ENCODE data around the gene TSSK3. TPM values are rescaled to one million over a fixed set of nuclear protein-coding genes. Genes with fewer than 3 reads are reported as not detected.

The TSSK3 gene
- total and polyA plus RNA-seq, 2 experiments from 2014 or later, result not detected

DNA sequence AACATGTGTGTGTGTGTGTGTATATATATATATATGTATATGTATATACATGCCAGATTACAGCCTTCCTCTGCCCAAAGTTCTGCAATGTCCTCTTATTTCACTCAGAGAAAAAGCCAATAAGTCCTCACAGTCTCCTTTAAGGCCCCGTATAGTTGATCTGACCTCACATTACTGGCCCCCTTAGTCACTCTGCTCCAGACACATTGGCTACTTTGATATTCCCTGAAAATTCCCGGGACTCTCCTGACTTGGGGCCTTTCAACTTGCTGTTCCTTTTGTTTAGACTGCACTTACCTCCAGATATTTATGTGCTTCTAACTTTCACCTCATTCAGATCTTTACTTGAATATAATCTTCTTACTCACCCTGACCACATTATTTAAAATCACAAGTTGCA, 36.1 kb downstream of the TSSK3 start (continued):
- TF ChIP-seq, protein P1, sequence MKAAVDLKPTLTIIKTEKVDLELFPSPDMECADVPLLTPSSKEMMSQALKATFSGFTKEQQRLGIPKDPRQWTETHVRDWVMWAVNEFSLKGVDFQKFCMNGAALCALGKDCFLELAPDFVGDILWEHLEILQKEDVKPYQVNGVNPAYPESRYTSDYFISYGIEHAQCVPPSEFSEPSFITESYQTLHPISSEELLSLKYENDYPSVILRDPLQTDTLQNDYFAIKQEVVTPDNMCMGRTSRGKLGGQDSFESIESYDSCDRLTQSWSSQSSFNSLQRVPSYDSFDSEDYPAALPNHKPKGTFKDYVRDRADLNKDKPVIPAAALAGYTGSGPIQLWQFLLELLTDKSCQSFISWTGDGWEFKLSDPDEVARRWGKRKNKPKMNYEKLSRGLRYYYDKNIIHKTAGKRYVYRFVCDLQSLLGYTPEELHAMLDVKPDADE (IDR thresholded peaks at IDR 0.05), result no peak

DNA sequence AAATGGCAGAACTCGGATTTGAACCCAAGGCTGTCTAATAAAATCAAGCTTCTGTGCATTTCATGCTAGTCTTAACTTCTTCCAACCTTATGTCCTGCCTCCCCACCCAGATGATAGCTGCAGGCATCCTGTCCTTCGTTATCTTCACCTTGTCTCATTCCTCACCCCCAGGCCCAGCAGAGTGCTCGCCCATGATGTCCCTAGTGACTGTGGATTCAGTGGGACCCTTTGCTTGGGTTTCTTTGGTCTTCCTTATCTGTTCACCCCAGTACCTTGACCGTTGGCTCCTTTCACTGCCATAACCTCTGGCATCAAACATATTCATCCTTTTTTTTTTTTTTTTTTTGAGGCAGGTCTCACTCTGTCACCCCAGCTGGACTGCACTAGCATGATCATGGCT, 37.5 kb downstream of the TSSK3 start:
- Histone ChIP-seq H4K20me1 (replicated peaks; ENCODE audit: insufficient read depth) (no peaks in the 10 kb centered on the region), H3K36me3 (ENCODE audit: insufficient read depth) (no peaks in the 10 kb centered on the region), H3K4me2 (no peak overlapping the region), H3K4me3 (no peak overlapping the region), H3K79me2 (replicated peaks; ENCODE audit: insufficient read depth) (peaks cover 10% of the 10 kb centered on the region), H3K9me2 (ENCODE audit: insufficient read depth) (no peaks in the 10 kb centered on the region), H2AFZ (no peak overlapping the region), H3K4me1 (ENCODE audit: insufficient read depth) (peaks cover 4% of the 10 kb centered on the region; the same call in 1 of the 2 replicates), H3F3A (replicated peaks; ENCODE audit: low read depth) (peaks cover 9% of the 10 kb centered on the region; the same call in 1 of the 2 replicates), H3K27ac (ENCODE audit: low read depth) (no peak overlapping the region), H3K27me3 (ENCODE audit: insufficient read depth) (no peaks in the 10 kb centered on the region)
- ATAC-seq (no peak), DNase-seq (ENCODE audit: low spot score) (no peak)
- H3K4me1 Mint-ChIP-seq, result peaks cover 8% of the 10 kb centered on the region; the same call in 2 of the 3 replicates
- H3K9me3 Mint-ChIP-seq, result peaks cover 11% of the 10 kb centered on the region; the same call in 2 of the 3 replicates
- peaks cover 11% of the 10 kb centered on the region for H3K27me3 Mint-ChIP-seq (ENCODE audit: insufficient read depth, low read depth, poor library complexity)
- peaks cover 17% of the 10 kb centered on the region for H3K36me3 Mint-ChIP-seq (ENCODE audit: low read depth)
- H3K4me3 Mint-ChIP-seq, result no peak overlapping the region
- H3K27ac Mint-ChIP-seq, result no peak overlapping the region
- TF ChIP-seq JUNB (IDR thresholded peaks at IDR 0.05; ENCODE audit: unreplicated experiment) (no peak), ZNF331 (CRISPR knock-in tag; IDR thresholded peaks at IDR 0.05; ENCODE audit: low read depth) (no peak), REST (IDR thresholded peaks at IDR 0.05; ENCODE audit: unreplicated experiment) (no peak), EZH2 (IDR thresholded peaks at IDR 0.05; ENCODE audit: low read depth, unreplicated experiment) (no peak), POLR2AphosphoS5 (IDR thresholded peaks at IDR 0.05; ENCODE audit: low read depth) (no peak), CREB1 (CRISPR knock-in tag; IDR thresholded peaks at IDR 0.05; ENCODE audit: low read depth) (no peak), ZNF114 (CRISPR knock-in tag; IDR thresholded peaks at IDR 0.05) (no peak), STAT1 (IDR thresholded peaks at IDR 0.05; ENCODE audit: unreplicated experiment) (no peak)
- TF ChIP-seq, protein P2, sequence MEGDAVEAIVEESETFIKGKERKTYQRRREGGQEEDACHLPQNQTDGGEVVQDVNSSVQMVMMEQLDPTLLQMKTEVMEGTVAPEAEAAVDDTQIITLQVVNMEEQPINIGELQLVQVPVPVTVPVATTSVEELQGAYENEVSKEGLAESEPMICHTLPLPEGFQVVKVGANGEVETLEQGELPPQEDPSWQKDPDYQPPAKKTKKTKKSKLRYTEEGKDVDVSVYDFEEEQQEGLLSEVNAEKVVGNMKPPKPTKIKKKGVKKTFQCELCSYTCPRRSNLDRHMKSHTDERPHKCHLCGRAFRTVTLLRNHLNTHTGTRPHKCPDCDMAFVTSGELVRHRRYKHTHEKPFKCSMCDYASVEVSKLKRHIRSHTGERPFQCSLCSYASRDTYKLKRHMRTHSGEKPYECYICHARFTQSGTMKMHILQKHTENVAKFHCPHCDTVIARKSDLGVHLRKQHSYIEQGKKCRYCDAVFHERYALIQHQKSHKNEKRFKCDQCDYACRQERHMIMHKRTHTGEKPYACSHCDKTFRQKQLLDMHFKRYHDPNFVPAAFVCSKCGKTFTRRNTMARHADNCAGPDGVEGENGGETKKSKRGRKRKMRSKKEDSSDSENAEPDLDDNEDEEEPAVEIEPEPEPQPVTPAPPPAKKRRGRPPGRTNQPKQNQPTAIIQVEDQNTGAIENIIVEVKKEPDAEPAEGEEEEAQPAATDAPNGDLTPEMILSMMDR (conservative IDR thresholded peaks at IDR 0.05; ENCODE audit: low read depth in 2 of 2), result no peak
- TF ChIP-seq, protein P1 (IDR thresholded peaks at IDR 0.05), result no peak
- TF ChIP-seq, protein P3, sequence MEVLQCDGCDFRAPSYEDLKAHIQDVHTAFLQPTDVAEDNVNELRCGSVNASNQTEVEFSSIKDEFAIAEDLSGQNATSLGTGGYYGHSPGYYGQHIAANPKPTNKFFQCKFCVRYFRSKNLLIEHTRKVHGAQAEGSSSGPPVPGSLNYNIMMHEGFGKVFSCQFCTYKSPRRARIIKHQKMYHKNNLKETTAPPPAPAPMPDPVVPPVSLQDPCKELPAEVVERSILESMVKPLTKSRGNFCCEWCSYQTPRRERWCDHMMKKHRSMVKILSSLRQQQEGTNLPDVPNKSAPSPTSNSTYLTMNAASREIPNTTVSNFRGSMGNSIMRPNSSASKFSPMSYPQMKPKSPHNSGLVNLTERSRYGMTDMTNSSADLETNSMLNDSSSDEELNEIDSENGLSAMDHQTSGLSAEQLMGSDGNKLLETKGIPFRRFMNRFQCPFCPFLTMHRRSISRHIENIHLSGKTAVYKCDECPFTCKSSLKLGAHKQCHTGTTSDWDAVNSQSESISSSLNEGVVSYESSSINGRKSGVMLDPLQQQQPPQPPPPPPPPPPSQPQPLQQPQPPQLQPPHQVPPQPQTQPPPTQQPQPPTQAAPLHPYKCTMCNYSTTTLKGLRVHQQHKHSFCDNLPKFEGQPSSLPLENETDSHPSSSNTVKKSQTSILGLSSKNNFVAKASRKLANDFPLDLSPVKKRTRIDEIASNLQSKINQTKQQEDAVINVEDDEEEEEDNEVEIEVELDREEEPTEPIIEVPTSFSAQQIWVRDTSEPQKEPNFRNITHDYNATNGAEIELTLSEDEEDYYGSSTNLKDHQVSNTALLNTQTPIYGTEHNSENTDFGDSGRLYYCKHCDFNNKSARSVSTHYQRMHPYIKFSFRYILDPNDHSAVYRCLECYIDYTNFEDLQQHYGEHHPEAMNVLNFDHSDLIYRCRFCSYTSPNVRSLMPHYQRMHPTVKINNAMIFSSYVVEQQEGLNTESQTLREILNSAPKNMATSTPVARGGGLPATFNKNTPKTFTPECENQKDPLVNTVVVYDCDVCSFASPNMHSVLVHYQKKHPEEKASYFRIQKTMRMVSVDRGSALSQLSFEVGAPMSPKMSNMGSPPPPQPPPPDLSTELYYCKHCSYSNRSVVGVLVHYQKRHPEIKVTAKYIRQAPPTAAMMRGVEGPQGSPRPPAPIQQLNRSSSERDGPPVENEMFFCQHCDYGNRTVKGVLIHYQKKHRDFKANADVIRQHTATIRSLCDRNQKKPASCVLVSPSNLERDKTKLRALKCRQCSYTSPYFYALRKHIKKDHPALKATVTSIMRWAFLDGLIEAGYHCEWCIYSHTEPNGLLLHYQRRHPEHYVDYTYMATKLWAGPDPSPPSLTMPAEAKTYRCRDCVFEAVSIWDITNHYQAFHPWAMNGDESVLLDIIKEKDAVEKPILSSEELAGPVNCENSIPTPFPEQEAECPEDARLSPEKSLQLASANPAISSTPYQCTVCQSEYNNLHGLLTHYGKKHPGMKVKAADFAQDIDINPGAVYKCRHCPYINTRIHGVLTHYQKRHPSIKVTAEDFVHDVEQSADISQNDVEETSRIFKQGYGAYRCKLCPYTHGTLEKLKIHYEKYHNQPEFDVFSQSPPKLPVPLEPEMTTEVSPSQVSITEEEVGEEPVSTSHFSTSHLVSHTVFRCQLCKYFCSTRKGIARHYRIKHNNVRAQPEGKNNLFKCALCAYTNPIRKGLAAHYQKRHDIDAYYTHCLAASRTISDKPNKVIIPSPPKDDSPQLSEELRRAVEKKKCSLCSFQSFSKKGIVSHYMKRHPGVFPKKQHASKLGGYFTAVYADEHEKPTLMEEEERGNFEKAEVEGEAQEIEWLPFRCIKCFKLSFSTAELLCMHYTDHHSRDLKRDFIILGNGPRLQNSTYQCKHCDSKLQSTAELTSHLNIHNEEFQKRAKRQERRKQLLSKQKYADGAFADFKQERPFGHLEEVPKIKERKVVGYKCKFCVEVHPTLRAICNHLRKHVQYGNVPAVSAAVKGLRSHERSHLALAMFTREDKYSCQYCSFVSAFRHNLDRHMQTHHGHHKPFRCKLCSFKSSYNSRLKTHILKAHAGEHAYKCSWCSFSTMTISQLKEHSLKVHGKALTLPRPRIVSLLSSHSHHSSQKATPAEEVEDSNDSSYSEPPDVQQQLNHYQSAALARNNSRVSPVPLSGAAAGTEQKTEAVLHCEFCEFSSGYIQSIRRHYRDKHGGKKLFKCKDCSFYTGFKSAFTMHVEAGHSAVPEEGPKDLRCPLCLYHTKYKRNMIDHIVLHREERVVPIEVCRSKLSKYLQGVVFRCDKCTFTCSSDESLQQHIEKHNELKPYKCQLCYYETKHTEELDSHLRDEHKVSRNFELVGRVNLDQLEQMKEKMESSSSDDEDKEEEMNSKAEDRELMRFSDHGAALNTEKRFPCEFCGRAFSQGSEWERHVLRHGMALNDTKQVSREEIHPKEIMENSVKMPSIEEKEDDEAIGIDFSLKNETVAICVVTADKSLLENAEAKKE (CRISPR knock-in tag; IDR thresholded peaks at IDR 0.05), result no peak
